PC-9 (cell line): ENCODE measurements around the gene SH3TC1. TPM values are rescaled to one million over a fixed set of nuclear protein-coding genes. Genes with fewer than 3 reads are reported as not detected.
A peak's percentile ranks its signal among the peaks of the same experiment; 100 is the strongest.

Experiments used
- BruUV-seq: library from RNA; stranded (reverse); fragments of 400-500 nt; replicated peaks from 2 replicates; lab custom pipeline; 2021; lab: Mats Ljungman, UMichigan
- CTCF ChIA-PET: fragments of 300-600 bp; sonication (Branson Sonifier 250); formaldehyde crosslinking; loops from one replicate; lab custom pipeline; 2022; ENCODE audit warnings: antibody characterized with exemption; lab: Charles Lee
- POLR2A ChIA-PET: fragments of 300-600 bp; sonication (Branson Sonifier 250); formaldehyde crosslinking; loops from one replicate; lab custom pipeline; 2022; ENCODE audit warnings: antibody characterized with exemption; ENCODE audit not compliant: unreplicated experiment; lab: Charles Lee
- DNase-seq, 2 experiments: peaks; one replicate each; pipeline versions ENCODE4 v3.0.0 to v3.0.0-alpha.2; 2015 to 2022; ENCODE audit warnings: mixed read lengths in 1 of 2
- H2AFZ ChIP-seq: fragments of 200-600 bp; sonication (generic); 2 replicates; pipeline ENCODE4 v1.8.1; 2017; ENCODE audit warnings: antibody characterized with exemption
- H3F3A ChIP-seq: fragments of 200-600 bp; sonication (generic); 2 replicates; pipeline ENCODE4 v1.8.1; 2017; ENCODE audit warnings: antibody characterized with exemption, mild to moderate bottlenecking, low read depth; ENCODE audit not compliant: insufficient read depth
- H3K27ac ChIP-seq: fragments of 200-600 bp; sonication (generic); 2 replicates; pipeline ENCODE4 v1.6.1; 2016; ENCODE audit warnings: mixed run types
- H3K27me3 ChIP-seq: fragments of 200-600 bp; sonication (generic); 2 replicates; pipeline ENCODE4 v1.6.1; 2016; ENCODE audit warnings: low read depth, mixed run types; ENCODE audit not compliant: insufficient read depth
- H3K36me3 ChIP-seq: fragments of 200-600 bp; sonication (generic); 2 replicates; pipeline ENCODE4 v1.6.1; 2016; ENCODE audit warnings: low read depth, mixed run types
- H3K4me1 ChIP-seq: fragments of 200-600 bp; sonication (generic); replicated peaks from 2 replicates; pipeline ENCODE4 v1.6.1; 2016; ENCODE audit warnings: mixed run types; ENCODE audit not compliant: insufficient read depth
- H3K4me2 ChIP-seq: fragments of 200-600 bp; sonication (generic); 2 replicates; pipeline ENCODE4 v1.6.1; 2017; ENCODE audit warnings: mixed run types
- H3K4me3 ChIP-seq: fragments of 200-600 bp; sonication (generic); 2 replicates; pipeline ENCODE4 v1.6.1; 2016; ENCODE audit warnings: mixed run types
- H3K79me2 ChIP-seq: fragments of 200-600 bp; sonication (generic); 2 replicates; pipeline ENCODE4 v1.6.1; 2017; ENCODE audit warnings: low read depth, mixed run types
- H3K9me2 ChIP-seq: fragments of 200-600 bp; sonication (generic); 2 replicates; pipeline ENCODE4 v1.8.1; 2017; ENCODE audit warnings: mild to moderate bottlenecking; ENCODE audit not compliant: insufficient read depth
- H3K9me3 ChIP-seq: fragments of 200-600 bp; sonication (generic); 2 replicates; pipeline ENCODE4 v1.8.1; 2016; ENCODE audit warnings: low read depth; ENCODE audit not compliant: insufficient read depth
- H4K20me1 ChIP-seq: fragments of 200-600 bp; sonication (generic); 2 replicates; pipeline ENCODE4 v1.8.1; 2017; ENCODE audit not compliant: insufficient read depth
- CTCF ChIP-seq: fragments of 200-600 bp; sonication (generic); conservative IDR thresholded peaks from 2 replicates; pipeline ENCODE4 v1.6.1; 2017; ENCODE audit warnings: mixed run types, antibody characterized with exemption, mild to moderate bottlenecking, moderate library complexity
- EZH2 ChIP-seq: fragments of 200-600 bp; sonication (generic); IDR thresholded peaks from 2 replicates; pipeline ENCODE4 v1.8.0; 2017; ENCODE audit warnings: antibody characterized with exemption, low read depth
- intact Hi-C: fragments of 100-400 bp; cut with micrococcal nuclease; formaldehyde crosslinking; loops from one replicate; pipeline ENCODE4 v1.10.0; 2022; ENCODE audit not compliant: unreplicated experiment
- total RNA-seq: library from RNA; stranded (reverse); gene quantifications from 2 replicates; pipeline ENCODE4 v1.2.3, GENCODE V29; 2021

The SH3TC1 gene
- total RNA-seq, 1 experiment from 2014 or later: 5.2 TPM

- H3F3A ChIP-seq: peaks cover 9% of the 10 kb centered on the region; the same call in 1 of the 2 replicates
- no peaks in the 10 kb centered on the region for H3K9me2 ChIP-seq
- ChIA-PET POLR2A (no interaction called here), CTCF (no interaction called here)
- intact Hi-C loops: no loop called here
- no peaks in the 10 kb centered on the region; the same call in 1 of the 2 replicates for H3K9me3 ChIP-seq
- no peak overlapping the region for H3K4me2 ChIP-seq
- no peak for DNase-seq
- H2AFZ ChIP-seq: no peak overlapping the region
- H3K27me3 ChIP-seq: no peaks in the 10 kb centered on the region
- H3K79me2 ChIP-seq: no peaks in the 10 kb centered on the region
- peaks cover 11% of the 10 kb centered on the region for H3K4me1 ChIP-seq
- H3K27ac ChIP-seq: no peak overlapping the region
- no peaks in the 10 kb centered on the region for H3K36me3 ChIP-seq
- no peak overlapping the region for H3K4me3 ChIP-seq
- TF ChIP-seq CTCF: no peak
- TF ChIP-seq EZH2: no peak
- BruUV-seq: no TSS peak
- H4K20me1 ChIP-seq: no peaks in the 10 kb centered on the region
Observed at GRCh38 chr4:8165374-8165896, 33.7 kb upstream of the SH3TC1 start.

GRCh38 chr4:8167291-8167690 is 31.8 kb upstream of the SH3TC1 start:
- no peak overlapping the region for H2AFZ ChIP-seq
- no peak overlapping the region for H3K4me3 ChIP-seq
- no peaks in the 10 kb centered on the region for H4K20me1 ChIP-seq
- no peaks in the 10 kb centered on the region for H3K36me3 ChIP-seq
- no peaks in the 10 kb centered on the region; the same call in 1 of the 2 replicates for H3K9me3 ChIP-seq
- H3K27me3 ChIP-seq: no peaks in the 10 kb centered on the region
- BruUV-seq: no TSS peak
- H3K79me2 ChIP-seq: no peaks in the 10 kb centered on the region
- POLR2A ChIA-PET: interaction anchor here (0.7 kb wide), 1 partner anchor 9 kb away, joined by 4 read pairs; no protein-coding TSS in a partner anchor
- TF ChIP-seq CTCF (no peak), EZH2 (no peak)
- peak overlapping the region; percentile 34; the same call in 1 of the 2 replicates for H3K4me2 ChIP-seq
- CTCF ChIA-PET: interaction anchor here (0.6 kb wide), 1 partner anchor 138 kb away, joined by 15 read pairs; no protein-coding TSS in a partner anchor
- DNase-seq: no peak
- peak overlapping the region; percentile 68 for H3K27ac ChIP-seq
- H3K4me1 ChIP-seq: peaks cover 11% of the 10 kb centered on the region
- no peaks in the 10 kb centered on the region for H3K9me2 ChIP-seq
- intact Hi-C loops: no loop called here
- H3F3A ChIP-seq: peaks cover 9% of the 10 kb centered on the region; the same call in 1 of the 2 replicates

GRCh38 chr4:8167815-8168214 is 31.3 kb upstream of the SH3TC1 start:
- H2AFZ ChIP-seq: no peak overlapping the region
- H3K4me3 ChIP-seq: no peak overlapping the region
- intact Hi-C loops: no loop called here
- ChIA-PET CTCF (interaction anchor here (0.6 kb wide), 1 partner anchor 138 kb away, joined by 15 read pairs; no protein-coding TSS in a partner anchor), POLR2A (interaction anchor here (0.6 to 0.7 kb wide), 2 partner anchors 9 to 362 kb away, joined by 3 to 4 read pairs; no protein-coding TSS in a partner anchor)
- no peak for TF ChIP-seq CTCF
- BruUV-seq: no TSS peak
- peak overlapping the region; percentile 68 for H3K27ac ChIP-seq
- no peaks in the 10 kb centered on the region for H3K36me3 ChIP-seq
- peak overlapping the region; percentile 34; the same call in 1 of the 2 replicates for H3K4me2 ChIP-seq
- H3K9me2 ChIP-seq: no peaks in the 10 kb centered on the region
- H3F3A ChIP-seq: peaks cover 9% of the 10 kb centered on the region; the same call in 1 of the 2 replicates
- no peaks in the 10 kb centered on the region for H3K79me2 ChIP-seq
- H3K9me3 ChIP-seq: no peaks in the 10 kb centered on the region; the same call in 1 of the 2 replicates
- H3K27me3 ChIP-seq: no peaks in the 10 kb centered on the region
- H3K4me1 ChIP-seq: peaks cover 11% of the 10 kb centered on the region
- peak in 1 of 2 experiments; percentile 73 for DNase-seq
- no peaks in the 10 kb centered on the region for H4K20me1 ChIP-seq
